ENCODE measurements around the gene TXNIP. TPM values are rescaled to one million over a fixed set of nuclear protein-coding genes. Genes with fewer than 3 reads are reported as not detected.

TXNIP gene
- polyA plus RNA-seq, 4 donors = 423 to 571 (median 523) TPM

DNA sequence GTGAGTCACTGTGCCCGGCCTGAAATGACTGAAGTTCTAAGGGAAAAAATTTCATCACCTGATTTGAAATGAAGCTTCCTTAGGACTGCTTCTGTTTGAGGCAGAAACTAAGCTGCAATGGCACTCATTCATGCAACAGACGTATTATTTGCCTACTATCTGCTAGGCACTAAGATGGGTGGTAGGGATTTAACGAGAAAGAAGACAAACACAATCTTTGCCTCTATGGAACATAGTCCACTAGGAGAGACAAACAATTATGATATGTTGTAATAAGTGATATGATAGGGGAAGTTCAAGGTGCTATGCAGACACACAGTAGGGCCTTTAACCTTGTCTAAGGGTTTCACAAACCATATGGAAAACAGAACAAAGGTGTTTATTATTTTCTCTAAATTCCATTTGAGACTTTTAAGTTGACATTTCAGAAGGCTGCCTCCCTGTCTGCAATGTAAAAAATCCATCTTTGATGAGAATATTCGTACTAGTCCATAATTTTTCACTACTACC lies 49.8 kb downstream of the TXNIP start:
- no peak for DNase-seq (ENCODE audit: low read depth in 4 of 4, low spot score in 3 of 4)

- DNase-seq (ENCODE audit: low read depth in 4 of 4, low spot score in 3 of 4) = no peak
Observed at GRCh38 chr1:145944532-145944931, 51.8 kb downstream of the TXNIP start.

DNA sequence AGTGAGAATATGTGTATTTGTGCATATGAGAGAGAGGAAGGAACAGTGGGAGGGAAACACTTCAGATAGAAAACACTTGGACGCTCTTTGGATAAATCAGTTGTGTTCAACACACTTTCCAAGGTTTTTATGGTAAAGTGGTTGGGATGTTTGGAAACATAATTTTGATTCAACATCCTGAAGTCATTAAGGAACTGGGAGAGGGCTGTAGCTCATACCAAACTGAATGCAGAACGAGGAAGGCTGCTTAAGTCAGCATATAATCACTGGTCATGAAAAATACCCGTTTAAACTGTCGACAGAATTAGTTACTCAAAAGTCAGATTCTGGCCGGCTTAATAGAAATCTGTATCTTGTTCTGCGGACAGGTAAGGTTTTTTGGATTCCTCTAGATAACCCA lies 53.5 kb downstream of the TXNIP start:
- DNase-seq (ENCODE audit: low read depth in 4 of 4, low spot score in 3 of 4) = no peak

Other genes starting within 250 kb of the TXNIP start
- gene RNF115, start 172.5 kb downstream of the TXNIP start, polyA plus RNA-seq (ENCODE audit: insufficient read length in 4 of 4) = 10 to 100 TPM; 12.6 to 18.0 (median 16.9) TPM
- 10 to 100 TPM; 34.8 to 36.1 (median 35.1) TPM for gene POLR3C, start 172.4 kb downstream of the TXNIP start, polyA plus RNA-seq (ENCODE audit: insufficient read length in 4 of 4)
- gene NUDT17, start 150.9 kb downstream of the TXNIP start, polyA plus RNA-seq (ENCODE audit: insufficient read length in 4 of 4) = 1 to 10 TPM; 6.1 to 7.3 (median 6.8) TPM
- 10 to 100 TPM; 52.9 to 56.8 (median 54.7) TPM for gene PIAS3, start 137.5 kb downstream of the TXNIP start, polyA plus RNA-seq (ENCODE audit: insufficient read length in 4 of 4)
- 1 to 10 TPM; 1.6 to 2.8 (median 2.1) TPM for gene ANKRD35, start 110.7 kb downstream of the TXNIP start, polyA plus RNA-seq (ENCODE audit: insufficient read length in 4 of 4)
- gene ITGA10, start 86.5 kb downstream of the TXNIP start, polyA plus RNA-seq (ENCODE audit: insufficient read length in 4 of 4) = under 1 TPM; 0.80 to 0.91 (median 0.82) TPM
- 10 to 100 TPM; 52.7 to 64.8 (median 63.1) TPM for gene PEX11B, start 77.9 kb downstream of the TXNIP start, polyA plus RNA-seq (ENCODE audit: insufficient read length in 4 of 4)
- gene RBM8A, start 69.1 kb downstream of the TXNIP start, polyA plus RNA-seq (ENCODE audit: insufficient read length in 4 of 4) = 100 to 1,000 TPM; 191 to 214 (median 201) TPM
- gene LIX1L, start 38.6 kb downstream of the TXNIP start, polyA plus RNA-seq (ENCODE audit: insufficient read length in 4 of 4) = 10 to 100 TPM; 25.3 to 31.2 (median 29.2) TPM
- gene ANKRD34A, start 32.0 kb downstream of the TXNIP start, polyA plus RNA-seq (ENCODE audit: insufficient read length in 4 of 4) = under 1 TPM; 0.54 to 0.76 (median 0.71) TPM
- 10 to 100 TPM; 33.7 to 40.0 (median 36.1) TPM for gene POLR3GL, start 31.9 kb downstream of the TXNIP start, polyA plus RNA-seq (ENCODE audit: insufficient read length in 4 of 4)
- under 1 TPM in 2 of 4 donors, not detected in 2; 0.13 TPM for gene HJV, start 25.2 kb upstream of the TXNIP start, polyA plus RNA-seq (ENCODE audit: insufficient read length in 4 of 4)
- gene NBPF10, start 148.2 kb upstream of the TXNIP start, polyA plus RNA-seq (ENCODE audit: insufficient read length in 4 of 4) = 1 to 10 TPM; 2.1 to 3.4 (median 2.9) TPM
- 10 to 100 TPM; 42.0 to 52.7 (median 45.5) TPM for gene NOTCH2NLA, start 232.4 kb upstream of the TXNIP start, polyA plus RNA-seq (ENCODE audit: insufficient read length in 4 of 4)